ENCODE data around the gene LCN6.
"Not testable (repeated sequence)": the region's sequence is repeated elsewhere in the genome, so short reads cannot be mapped to it uniquely, and the experiment has no call there.

The LCN6 gene

GRCh38 chr9:136709454-136710109 is 38.7 kb downstream of the LCN6 start:
- no peak for DNase-seq (ENCODE audit: low spot score)

DNA sequence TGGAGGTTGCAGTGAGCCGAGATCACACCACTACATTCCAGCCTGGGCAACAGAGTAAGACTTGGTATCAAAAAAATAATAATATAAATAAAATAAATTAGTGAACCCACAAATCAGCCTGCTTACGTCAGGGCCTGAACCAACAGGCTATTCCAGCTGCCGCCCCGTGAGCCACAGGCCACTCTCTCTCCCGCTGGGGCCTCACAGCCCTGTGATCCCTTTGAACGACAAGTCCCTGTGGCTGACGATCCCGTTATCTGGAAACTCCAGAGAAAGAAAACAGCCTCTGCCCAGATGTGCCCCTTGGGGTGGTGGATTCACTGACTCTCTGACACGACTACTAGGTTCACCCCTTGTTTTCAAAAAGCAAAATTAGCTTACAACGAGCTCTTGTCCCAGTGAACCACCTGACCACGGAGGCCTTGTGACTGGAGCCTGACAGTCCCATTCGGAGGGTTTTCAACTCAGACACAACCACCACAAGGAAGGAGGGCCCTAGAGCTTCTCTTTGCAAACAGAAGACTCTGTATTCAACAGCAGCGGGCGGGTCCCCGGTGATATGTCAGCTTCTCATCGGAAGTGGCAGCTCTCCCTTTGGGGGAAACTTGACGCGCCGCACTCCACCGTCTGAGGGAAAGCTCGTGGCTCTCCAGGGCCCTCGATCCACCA is 40.3 kb downstream of the LCN6 start:
- no peak for DNase-seq (ENCODE audit: low spot score)

- DNase-seq (ENCODE audit: low spot score), result no peak
These were observed 41.3 kb downstream of the LCN6 start for GRCh38 chr9:136707011-136707410.

- DNase-seq (ENCODE audit: low spot score), result no peak
These were observed 42.8 kb downstream of the LCN6 start for GRCh38 chr9:136705564-136705963.

- DNase-seq (ENCODE audit: low spot score), result not testable (repeated sequence)
These were observed 43.6 kb downstream of the LCN6 start for GRCh38 chr9:136704741-136705140.

DNA sequence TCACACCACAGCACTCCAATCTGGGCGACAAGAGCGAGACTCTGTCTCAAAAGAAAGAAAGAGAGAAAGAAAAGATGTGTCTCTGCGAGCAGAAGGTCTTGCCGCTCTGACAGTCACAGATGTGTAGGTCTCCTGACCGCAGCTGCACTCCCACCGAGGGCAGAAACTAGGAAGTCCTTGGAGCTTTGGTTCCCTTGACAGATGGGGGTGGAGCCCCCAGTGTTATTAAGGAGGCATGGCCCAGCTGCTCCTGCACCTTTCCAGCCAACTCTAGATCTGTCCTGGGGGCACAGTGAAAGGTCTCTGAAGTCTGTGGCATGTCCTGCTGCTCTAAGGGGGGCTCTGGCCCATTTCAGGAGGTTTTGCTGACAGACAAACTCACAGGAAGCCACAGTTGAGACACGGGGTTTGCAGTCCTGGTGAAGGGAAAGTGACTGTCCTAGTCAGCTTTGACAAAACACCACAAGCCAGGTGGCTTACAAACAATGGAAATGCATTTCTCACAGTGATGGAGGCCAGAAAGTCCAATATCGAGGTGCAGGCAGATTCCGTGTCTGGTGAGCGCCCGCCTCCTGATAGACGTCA is 45.0 kb downstream of the LCN6 start:
- DNase-seq (ENCODE audit: low spot score), result no peak

DNA sequence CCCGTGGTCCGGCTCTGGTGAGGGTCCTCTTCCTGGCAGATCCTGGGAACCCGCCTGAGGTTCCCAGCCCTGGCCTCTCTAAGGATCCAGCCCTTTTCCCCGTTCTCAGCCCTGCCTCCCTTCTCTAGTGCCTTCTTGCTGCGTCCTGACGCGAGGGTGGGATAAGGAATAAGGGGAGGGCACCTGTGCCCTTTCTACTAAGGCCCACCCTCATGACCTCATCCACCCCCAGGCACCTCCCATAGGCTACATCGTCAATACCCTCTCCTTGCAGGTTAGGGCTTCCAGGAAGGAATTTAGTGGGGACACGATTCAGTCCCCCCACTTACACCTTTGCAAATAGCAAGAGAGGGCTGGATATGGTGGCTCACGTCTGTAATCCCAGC is 46.7 kb downstream of the LCN6 start:
- no peak for DNase-seq (ENCODE audit: low spot score)

- DNase-seq (ENCODE audit: low spot score), result no peak
These were observed 47.2 kb downstream of the LCN6 start for GRCh38 chr9:136700959-136701667.

- no peak for DNase-seq (ENCODE audit: low spot score)
These were observed 48.0 kb downstream of the LCN6 start for GRCh38 chr9:136700304-136700703.

DNA sequence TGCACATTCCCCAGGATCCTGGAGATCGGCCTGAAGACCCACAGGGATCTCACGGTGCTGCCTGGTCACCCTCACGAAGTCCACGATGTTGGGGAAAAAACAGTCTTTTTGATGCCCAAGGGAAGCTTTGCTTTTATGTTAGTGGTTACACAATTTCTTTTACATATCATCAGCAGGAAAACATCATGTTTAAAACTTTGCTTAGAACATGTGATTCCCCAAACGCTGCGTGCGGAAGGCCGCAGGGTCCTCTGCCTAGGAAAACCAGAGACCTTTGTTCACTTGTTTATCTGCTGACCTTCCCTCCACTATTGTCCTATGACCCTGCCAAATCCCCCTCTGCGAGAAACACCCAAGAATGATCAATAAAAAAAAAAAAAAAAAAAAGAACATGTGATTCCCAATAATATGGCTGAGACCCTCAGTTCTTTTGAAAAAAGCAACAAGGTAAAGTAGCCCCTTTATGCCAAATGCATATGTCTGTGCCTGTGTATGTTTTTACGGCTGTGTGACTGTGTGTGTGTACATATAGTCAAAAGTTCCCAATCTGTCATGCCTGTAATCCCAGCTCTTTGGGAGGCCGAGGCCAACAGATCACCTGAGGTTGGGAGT is 49.6 kb downstream of the LCN6 start:
- no peak for DNase-seq (ENCODE audit: low spot score)

GRCh38 chr9:136697821-136698526 is 50.4 kb downstream of the LCN6 start:
- DNase-seq (ENCODE audit: low spot score), result peak; percentile 90

- DNase-seq (ENCODE audit: low spot score), result peak; percentile 78
These were observed 51.0 kb downstream of the LCN6 start for GRCh38 chr9:136697146-136697820.

- DNase-seq (ENCODE audit: low spot score), result no peak
These were observed 51.8 kb downstream of the LCN6 start for GRCh38 chr9:136696502-136696901.

- DNase-seq (ENCODE audit: low spot score), result no peak
These were observed 52.4 kb downstream of the LCN6 start for GRCh38 chr9:136695955-136696354.

- DNase-seq (ENCODE audit: low spot score), result no peak
These were observed 52.9 kb downstream of the LCN6 start for GRCh38 chr9:136695435-136695895.

DNA sequence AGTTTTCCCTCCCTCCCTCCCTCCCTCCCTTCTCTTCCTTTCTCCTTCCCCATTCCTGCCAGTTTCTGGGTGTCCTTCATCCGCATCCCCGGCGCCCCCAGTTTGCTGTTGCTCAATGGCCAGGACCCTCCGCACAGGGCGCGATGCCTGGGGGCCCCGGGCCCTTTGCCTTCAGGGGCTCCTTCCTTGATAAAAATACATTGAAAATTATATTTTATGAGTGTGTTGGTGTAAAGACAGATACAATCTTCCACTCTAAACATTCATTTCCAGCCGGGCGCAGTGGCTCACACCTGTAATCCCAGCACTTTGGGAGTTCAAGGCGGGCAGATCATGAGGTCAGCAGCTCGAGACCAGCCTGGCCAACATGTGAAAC is 53.5 kb downstream of the LCN6 start:
- DNase-seq (ENCODE audit: low spot score), result no peak

- DNase-seq (ENCODE audit: low spot score), result peak; percentile 98
These were observed 54.0 kb downstream of the LCN6 start for GRCh38 chr9:136694163-136694871.

Measured in HuH-7.5 (cell line).